LNCaP clone FGC (cell line): ENCODE measurements around the gene KRTAP20-3.

Experiments
- DNase-seq: peaks from one replicate; pipeline ENCODE4 v3.0.0-alpha.2; 2011; ENCODE audit warnings: low read depth
- H3K4me3 ChIP-seq: 2 replicates; pipeline ENCODE4 v1.5.1; 2011; ENCODE audit warnings: mild to moderate bottlenecking, low read depth, low read length, control low read depth
- CTCF ChIP-seq: IDR thresholded peaks from 2 replicates; pipeline ENCODE4 v1.5.1; 2012; ENCODE audit warnings: mild to moderate bottlenecking; ENCODE audit not compliant: control insufficient read depth, insufficient read depth; ENCODE audit errors: extremely low read depth

KRTAP20-3 gene

GRCh38 chr21:30674312-30674711 lies 31.6 kb downstream of the KRTAP20-3 start:
- H3K4me3 ChIP-seq, result no peak overlapping the region
- DNase-seq, result no peak
- no peak; the same call in 1 of the 2 replicates for TF ChIP-seq CTCF

- no peak for DNase-seq
- no peak overlapping the region for H3K4me3 ChIP-seq
- no peak for TF ChIP-seq CTCF
Measured at GRCh38 chr21:30676737-30677136, 34.1 kb downstream of the KRTAP20-3 start.

GRCh38 chr21:30680586-30680985 lies 37.9 kb downstream of the KRTAP20-3 start:
- no peak for DNase-seq
- TF ChIP-seq CTCF, result no peak
- H3K4me3 ChIP-seq, result no peak overlapping the region

- H3K4me3 ChIP-seq, result no peak overlapping the region
- DNase-seq, result no peak
- no peak for TF ChIP-seq CTCF
Measured at GRCh38 chr21:30684506-30684905, 41.8 kb downstream of the KRTAP20-3 start.

- TF ChIP-seq CTCF, result no peak
- H3K4me3 ChIP-seq, result no peak overlapping the region
- DNase-seq, result no peak
Measured at GRCh38 chr21:30689822-30690221, 47.2 kb downstream of the KRTAP20-3 start.
